NCI-H510A (cell line): ENCODE measurements around the gene C16orf96.

Source experiments
- DNase-seq: peaks from one replicate; lab custom pipeline; 2025; lab: John Stamatoyannopoulos, UW

The C16orf96 gene

DNA sequence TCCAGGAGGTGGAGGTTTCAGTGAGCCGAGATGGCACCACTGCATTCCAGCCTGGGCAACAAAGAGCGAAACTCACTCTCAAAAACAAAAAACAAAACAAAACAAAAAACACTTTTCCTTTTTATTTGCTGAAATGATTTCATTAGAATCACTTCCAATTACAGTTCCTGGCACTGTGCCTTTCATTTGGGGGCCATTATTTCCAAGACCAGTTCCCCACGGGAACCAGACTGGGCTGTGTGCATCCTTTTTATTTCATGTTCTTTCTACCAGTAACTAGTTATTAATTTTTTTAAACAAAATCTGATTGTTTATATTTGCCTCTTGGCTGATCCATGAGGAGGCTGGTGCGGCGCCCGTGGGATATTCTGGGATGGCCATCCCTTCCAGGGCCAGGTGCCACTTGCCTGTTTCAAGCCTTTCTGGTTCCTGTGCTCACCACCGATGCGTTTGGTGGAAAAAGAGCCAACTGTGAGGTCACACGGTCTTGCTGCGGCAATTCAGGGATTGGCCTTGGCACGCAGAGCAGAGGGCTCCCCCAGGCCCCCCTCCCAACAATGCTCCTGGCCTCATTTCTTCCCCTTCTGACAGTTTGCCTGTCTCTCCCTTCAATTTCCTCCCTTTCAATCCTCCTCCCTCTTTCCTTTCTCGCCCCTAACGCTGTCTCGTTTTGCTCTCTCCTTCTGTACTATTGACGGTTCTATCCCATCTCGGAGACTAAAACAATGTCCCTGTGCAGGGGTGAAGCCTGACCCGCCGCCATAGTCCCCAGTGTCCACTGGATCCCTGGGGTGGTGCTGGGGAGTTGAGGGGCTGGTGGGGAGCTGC lies 45.1 kb downstream of the C16orf96 start:
- DNase-seq: no peak

DNA sequence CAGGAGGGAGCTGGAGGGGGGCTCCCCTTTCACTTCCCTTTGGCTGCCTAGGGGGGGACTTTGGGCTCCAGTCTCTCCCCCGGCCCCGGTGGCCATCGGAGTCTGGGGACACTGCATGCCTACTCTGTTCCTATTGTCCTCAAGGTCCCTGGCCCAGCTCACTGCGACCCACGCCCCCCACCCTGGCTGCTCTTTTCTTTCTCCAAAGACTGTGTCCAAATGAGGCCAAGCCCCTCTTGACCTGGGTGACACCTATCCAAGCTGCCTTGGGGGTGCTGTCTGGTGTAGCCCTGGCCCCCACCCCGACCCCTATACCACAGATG lies 45.7 kb downstream of the C16orf96 start:
- DNase-seq: no peak

DNA sequence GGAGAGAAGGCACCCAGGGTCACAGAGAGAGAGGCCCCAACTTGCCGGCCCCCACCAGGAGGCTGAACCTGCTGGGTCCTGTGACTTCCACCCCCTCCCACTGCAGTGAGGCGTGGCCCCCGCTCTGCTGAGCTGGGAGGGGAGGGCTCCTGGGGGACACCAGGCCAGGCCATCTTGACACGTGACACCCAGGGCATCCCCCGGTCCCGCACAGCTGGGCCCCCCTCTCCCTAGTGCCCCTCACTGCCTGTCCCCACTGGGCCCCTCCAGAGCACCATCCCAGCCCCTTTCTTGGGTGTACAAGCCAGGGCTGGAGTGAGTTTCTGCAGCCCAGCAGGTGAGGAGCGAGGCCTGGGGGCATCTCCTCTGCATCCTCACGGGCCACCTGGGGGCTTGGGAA lies 46.2 kb downstream of the C16orf96 start:
- DNase-seq: no peak

DNA sequence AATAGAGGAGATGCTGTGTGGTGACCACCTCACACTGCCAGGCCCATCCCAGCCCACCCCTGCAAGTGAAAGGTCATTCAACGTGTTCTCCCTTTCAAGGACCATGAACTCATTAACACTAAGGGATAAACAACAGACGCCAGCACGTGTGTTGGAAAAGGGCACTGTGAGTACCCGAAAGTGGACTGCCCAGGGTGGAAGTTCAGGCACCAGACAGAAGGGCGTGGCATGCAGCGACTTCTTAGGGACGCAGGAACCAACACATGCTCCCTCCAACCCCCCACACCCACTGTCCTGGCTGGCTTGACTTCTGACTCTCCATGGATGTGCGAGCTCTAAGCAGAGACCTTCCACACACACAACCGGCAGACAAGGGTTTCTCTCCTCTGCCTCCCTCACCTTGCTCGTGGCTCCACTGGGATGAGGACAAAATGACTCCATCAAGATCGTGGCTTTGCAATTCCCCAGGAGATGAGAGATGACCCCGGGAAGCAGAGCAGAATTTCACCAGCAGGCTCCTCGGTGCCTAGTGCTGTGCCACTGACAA lies 47.6 kb downstream of the C16orf96 start:
- DNase-seq: no peak

DNA sequence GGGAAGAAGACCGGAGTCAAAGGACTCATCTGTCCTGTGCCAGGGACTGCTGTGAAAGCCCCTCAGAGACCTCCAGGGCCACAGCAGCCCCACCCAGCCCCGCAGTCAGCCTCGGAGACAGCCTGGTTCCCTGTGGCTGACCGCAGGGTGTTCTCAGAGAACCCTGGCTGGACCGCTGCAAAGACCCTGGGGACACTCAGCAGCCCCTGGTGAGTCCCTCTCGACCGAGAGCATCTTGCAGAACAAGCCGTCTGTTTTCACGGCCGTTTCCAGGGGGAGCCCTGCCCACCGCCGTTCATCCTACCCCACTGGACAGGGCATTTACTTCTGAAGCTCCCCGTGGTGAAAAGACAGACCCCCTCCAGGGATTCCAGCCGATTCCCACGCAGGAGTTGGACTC lies 48.3 kb downstream of the C16orf96 start:
- DNase-seq: no peak

DNA sequence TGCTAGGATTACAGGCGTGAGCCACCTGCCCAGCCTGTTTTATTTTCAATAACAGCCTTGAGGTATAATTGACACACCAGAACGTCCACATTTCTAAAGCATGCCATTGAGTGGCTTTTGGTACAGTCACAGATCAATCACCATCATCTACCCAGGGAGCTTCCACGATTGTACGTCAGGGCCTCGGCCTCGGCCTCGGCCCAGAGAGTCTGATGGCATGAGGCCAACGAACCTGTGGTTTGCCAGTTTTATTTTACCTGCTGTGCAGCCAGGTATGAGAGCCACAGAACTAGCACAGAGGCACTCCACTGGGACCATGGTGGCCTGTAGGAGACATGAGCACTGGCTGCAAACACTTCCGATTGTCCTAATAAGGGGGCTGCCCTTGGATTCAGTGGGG lies 50.2 kb downstream of the C16orf96 start:
- no peak for DNase-seq

DNA sequence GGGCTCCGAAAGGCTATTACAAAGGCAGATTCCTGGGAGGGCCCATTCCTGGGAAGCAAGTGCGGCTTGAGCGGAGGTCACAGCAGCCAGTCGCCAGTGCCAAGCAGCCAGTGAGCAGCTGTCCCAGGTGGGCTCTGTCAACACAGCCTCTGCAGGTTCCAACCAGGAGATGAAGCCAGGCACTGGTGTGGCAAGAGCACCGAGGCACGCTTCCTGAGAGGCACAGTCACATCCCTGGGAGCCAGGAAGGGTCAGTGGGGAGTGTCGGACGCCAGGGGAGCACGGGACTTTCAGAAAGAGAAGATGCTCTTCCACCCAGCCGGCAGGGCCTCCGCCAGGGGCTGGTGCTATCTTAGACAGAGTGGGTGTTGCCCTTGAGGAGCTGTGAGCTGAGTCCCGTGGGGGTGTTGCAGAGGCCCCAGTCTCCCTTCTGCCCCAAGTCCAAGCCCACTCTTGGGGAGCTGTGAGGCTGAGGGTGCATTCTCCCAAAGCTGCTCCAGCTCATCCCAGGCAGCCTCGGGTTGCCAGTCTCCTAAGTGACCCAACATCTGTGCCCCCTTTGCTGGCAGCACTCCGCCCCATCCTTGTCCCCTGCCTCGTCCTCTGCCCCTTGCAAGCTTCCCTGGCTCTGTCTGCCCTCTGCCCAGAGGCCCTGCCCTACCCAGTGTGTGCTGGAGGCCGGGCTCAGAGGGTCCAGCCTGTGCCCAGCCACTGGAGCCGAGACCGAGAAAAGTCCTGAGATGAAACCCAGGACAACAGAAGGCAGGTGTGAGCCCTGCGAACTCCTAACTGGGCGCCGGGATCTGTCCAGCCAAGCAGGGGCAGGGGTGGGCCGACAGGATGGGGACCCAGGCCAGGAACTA lies 51.9 kb downstream of the C16orf96 start:
- DNase-seq: no peak

DNA sequence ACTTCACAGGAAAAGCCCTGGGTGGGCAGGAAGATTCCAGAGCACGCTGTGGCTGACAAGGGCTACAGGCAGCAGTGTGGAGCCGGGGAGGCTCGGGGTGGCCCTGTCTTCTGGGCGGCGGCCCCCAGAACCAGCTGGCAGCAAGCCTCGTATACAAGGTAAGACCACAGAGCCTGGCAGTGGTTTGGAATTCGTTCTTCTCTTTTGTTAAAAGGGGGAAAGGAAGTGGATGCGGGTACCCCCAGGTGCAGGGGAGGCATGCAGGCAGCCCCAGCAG lies 52.5 kb downstream of the C16orf96 start:
- DNase-seq: no peak

DNA sequence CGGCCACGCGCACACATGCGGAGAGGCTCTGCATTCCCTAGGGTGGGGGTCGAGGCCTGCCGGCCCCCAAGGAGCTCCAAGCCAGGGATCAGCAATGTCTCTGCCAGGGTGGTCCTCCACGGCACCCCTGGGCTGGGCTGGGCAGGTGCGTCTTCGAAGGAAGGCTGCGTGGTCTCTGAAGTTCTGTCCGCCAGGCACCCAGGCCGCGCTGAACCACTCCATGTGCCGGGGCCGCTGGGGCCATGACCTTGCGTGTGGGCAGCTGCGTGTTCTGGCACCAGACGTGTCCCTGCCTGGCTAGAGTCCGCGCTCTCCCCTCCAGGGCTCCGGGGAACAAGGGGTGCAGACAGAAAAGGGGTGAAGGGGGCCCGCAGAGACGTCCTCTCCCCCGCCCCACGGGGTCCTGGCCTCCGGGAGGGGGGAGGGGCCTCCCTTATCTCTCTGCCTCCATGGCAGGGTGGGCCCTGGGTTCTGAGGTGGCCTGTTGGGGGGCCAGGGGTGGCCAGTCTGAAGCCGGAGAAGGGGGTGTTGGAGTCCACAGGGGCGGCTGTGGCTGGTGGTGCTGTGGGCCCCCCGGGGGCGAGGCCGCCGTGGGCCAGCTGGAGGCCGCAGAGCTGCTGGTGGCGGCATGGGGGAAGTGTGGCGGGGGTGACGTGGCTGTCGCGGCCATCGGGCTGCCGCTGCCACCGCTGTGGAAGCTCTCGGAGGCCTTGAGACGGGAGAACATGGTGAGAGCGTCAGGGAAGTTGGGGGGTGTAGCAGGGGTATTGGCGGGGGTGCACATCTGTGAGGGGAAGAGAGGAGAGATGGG lies 53.3 kb downstream of the C16orf96 start:
- DNase-seq: no peak

DNA sequence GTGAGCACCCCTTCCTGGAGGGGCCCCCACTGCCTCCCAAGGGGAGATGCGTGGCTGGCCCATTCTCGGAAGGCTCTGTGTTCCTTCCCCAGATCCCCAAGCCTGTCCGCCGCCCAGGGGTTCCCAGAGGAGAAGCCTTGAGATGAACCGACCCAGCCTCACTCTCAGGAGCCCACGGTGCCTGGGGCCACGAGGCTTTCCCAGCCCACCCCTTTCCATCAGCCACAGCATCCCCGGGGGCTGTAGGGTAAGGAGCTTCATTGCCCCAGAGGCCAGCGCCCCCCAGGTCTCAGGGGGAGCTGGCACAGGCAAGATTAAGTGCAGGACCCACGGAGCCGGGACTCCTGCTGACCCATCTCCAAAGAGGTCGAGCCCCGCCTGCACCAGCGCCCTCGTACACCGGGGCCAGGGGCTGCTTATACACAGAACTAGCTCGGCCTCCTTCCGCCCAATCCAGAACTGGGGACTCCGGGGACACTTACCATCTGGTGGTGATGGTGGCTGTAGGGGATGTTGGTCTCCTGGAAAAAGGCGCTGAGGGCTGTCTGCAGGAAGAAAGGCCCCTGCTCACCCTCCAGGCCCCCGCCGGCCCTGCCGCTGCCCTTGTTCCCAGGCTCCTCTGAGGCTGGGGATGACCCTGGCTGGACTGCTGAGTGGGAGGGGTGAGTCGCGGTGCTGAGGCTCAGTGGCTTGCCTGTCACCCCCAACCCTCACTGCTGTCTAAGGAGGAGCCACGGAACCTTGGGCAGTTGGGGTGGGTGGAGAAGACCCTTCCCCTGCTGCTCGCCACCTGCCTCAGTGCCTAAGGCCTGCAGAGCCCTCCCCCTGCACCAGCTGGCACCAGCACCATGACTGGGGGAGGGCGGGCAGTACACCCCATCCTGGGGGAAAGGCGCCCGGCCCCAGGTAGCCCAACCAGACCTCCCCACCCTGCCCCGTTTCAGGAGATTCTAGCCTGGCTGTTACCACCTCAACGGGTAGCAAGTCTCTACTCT lies 54.2 kb downstream of the C16orf96 start:
- no peak for DNase-seq

DNA sequence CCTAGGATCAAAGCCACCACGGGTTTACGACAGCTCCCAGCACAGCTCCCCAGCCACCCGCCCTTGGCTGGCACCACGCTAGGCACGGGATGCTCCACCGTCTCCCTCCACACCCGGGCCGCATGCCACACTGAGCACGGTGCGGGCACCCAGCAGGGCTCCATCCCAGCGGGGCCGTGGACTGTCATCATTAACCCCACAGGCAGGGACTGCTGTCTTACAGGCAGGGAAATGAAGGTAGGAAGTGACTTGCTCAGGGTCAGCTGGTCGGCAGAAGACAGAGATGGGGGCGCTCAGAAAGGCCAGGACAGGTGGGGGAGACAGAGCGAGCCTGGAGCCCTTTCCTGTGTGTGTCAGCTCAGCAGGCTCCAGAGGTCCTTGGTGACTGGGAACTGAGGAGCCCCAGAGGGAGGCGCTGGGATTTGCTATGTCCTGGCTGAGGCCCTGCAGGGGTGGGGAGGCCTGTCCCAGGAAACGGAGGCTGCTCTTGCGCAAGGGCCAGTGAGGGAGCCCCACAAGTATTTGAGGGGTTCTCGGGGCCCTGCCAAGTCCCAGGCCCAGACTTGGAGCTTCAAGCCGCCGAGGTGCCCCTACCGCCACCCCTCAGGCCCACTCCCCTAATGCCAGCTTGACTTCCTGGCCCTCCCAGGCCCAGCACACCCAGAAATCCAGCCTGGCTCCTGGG lies 55.3 kb downstream of the C16orf96 start:
- no peak for DNase-seq

DNA sequence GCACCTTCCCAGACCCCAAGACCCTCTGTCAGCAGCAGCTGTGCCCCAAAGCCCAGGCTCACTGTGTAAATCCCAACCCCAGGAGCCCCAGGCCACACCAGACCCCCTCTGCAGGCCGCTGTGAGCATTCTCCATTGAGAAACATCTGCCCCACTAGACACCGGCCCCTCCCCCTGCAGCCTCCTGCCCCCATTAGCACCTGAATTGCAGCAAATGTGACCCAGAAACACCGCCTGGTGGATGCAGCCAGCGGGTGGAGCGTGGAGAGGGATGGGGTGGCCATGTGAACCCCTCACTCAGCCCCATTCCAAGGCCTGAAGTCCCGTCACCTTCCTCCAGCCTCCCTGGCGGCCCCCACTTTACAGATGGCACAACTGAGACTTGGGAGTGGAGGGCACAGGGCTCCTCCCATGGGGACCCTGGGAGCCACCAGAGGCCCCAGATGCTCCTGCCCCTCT lies 56.4 kb downstream of the C16orf96 start:
- DNase-seq: no peak

DNA sequence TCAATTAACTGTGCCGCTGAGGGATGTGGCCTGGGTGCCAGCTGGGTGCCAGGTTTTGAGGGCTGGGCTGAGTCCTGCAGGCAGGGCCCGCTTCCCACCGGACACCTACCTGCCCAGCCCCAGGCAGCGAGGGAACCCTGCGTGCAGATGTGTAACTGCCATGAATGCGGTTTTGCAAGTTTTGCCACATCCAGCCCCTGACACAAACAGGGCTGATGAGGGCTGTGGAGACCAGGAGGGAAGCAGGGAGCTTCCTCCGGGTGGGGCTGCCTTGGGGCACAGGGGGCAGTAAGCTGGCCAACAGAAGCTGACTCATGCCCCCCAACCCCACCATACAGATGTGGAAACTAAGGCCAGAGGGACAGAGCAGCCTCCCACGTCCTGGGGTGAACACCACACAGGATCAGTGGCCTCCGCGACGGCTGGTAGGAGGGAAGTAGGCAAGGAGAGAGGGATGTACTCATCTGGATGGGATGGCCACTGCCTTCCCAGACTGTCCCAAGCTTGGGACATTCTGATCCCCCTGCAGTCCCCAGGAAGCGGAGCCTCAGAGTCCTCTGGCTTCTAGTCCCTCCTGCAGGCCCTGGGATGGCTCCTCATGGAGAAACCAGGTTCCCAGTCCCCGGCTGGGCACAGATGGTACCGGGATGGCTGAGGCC lies 57.0 kb downstream of the C16orf96 start:
- no peak for DNase-seq

DNA sequence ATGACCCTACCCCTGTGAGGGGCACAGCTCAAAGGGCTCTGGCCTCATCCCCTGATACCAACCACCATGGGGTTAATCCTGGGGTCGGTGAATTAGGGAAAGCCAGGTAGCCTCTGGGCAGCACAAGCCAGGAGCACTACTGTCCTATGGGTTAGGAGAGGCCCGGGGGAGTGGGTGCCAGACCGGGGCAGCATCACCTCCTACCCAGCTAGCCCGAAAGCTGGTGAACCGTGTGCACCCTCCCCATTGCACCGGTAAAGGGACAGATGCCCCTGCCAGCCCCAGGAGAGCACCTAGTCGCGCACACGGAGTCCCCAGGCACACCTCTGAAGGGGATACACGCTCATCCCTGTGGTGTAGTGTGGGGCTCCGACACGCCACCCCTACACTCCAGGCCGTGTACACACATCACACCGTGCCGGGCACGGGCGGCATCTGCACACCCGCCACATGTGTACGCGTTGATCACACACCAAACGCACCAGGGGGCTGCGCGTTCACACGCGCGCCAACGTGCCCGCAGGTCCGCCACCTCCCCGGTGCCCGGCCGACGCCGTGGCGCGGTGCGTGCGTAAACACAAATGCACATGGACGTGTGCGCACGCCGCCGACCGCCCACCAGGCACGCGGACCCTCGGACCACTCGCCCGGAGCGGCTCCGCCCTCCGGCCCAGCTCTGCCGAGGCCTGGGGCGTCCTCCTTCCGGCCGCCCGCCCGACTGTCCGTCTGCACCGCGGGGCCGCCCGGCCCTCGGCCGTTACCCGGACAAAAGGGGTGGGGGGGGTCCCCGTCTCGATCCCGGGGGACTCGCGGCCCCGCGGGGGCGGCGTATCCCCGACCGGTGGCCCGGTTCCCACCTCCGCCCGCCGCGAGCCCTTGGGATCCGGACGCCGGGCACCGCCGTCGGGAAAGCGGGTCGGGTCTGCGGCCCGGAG lies 57.8 kb downstream of the C16orf96 start:
- no peak for DNase-seq

DNA sequence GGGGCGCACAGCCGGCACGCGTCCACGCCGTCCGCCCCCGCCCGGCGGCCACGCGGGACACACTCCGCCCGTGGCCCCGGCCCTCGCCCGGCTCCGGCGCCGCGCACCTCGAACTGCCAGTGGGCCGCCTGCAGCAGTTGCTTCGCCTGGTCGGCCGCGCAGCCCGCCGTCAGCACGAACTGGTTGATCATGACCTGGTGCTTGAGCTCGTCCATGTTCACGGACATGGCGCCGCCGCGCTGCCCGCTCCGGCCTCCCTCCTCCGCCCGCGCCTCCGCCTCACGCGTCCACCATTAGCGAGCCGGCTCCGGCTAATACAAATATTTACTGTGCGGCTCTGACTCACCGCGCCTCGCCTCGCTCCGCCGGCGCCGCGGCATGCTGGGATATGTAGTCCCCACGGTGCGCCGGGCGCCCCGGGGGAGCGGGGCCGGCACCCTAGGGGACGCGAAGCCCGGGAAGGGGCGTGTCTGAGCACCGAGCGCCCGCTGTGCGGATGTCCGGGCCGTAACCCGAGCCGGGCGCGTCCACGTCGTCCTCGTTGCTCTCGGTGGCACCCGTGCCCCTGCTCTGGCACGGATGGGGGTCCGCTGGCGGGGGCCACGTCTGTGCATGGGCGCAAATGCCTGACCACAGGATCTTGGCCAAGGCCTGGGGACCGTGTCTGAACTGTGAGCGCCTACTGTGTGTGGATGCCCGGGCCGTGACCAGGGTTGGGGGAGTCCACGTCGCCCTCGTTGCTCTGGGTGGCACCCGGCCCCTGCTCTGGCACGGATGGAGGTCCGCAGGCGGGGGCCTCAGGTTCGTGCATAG lies 58.6 kb downstream of the C16orf96 start, which contains the start of gene UBALD1:
UBALD1 (minus strand) TSS at position 318 of the 813 bp plus-strand sequence; CDS start at position 227, 91 bp downstream.
- peak; percentile 87 for DNase-seq

DNA sequence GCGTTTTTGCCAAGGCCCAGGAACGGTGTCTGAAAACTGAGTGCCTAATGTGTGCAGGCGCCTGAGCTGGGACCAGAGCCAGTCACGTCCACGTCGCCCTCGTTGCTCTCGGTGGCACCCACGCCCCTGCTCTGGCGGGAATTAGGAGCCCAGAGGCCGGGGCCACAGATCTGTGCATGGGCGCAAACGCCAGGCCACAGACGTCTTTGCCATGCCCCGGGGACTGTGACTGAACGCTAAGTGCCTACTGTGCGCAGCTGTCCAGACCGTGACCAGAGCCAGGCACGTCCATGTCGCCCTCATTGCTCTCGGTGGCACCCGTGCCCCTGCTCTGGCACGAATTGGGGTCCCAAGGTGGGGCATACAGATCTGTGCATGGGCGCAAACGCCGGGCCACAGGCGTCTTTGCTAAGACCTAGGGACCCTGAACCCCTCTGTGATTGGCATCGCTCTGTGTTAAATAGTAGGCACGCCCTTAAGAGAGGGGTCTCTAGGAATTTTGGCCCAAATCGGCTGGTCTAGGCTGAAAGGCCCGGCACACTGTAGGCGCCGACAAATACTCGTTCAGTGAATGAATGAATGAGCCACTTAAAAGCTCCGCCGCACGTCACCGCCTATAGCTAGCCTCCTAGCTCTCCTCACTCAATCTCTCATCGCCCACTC lies 59.4 kb downstream of the C16orf96 start:
- no peak for DNase-seq
